Smooth muscle cell (in vitro differentiated cells): ENCODE results near the gene RSPO3. TPM values are rescaled to one million over a fixed set of nuclear protein-coding genes. Genes with fewer than 3 reads are reported as not detected.
A peak's percentile ranks its signal among the peaks of the same experiment; 100 is the strongest.

ENCODE experiments used
- DNase-seq: peaks from one replicate; lab custom pipeline; 2025; ENCODE audit not compliant: unreplicated experiment; lab: John Stamatoyannopoulos, UW
- H2AFZ ChIP-seq: fragments of 200-600 bp; sonication (generic); 2 replicates; pipeline ENCODE4 v1.6.0; 2016; ENCODE audit warnings: antibody characterized with exemption, low read depth, mild to moderate bottlenecking
- H3F3A ChIP-seq: fragments of 200-600 bp; sonication (generic); 2 replicates; pipeline ENCODE4 v1.6.0; 2017; ENCODE audit warnings: antibody characterized with exemption, low read depth
- H3K27ac ChIP-seq: fragments of 200-600 bp; sonication (generic); 2 replicates; pipeline ENCODE4 v1.5.1; 2016; ENCODE audit warnings: low read depth, mild to moderate bottlenecking
- H3K27me3 ChIP-seq: fragments of 200-600 bp; sonication (generic); 2 replicates; pipeline ENCODE4 v1.6.1; 2016; ENCODE audit warnings: low read depth, mild to moderate bottlenecking
- H3K36me3 ChIP-seq: fragments of 200-600 bp; sonication (generic); 2 replicates; pipeline ENCODE4 v1.5.1; 2016; ENCODE audit warnings: low read depth
- H3K4me1 ChIP-seq: fragments of 200-600 bp; sonication (generic); 2 replicates; pipeline ENCODE4 v1.5.1; 2016; ENCODE audit warnings: low read depth
- H3K4me2 ChIP-seq: fragments of 200-600 bp; sonication (generic); 2 replicates; pipeline ENCODE4 v1.6.0; 2016; ENCODE audit warnings: mild to moderate bottlenecking
- H3K4me3 ChIP-seq: fragments of 200-600 bp; sonication (generic); 2 replicates; pipeline ENCODE4 v1.5.1; 2016; ENCODE audit warnings: mild to moderate bottlenecking
- H3K79me2 ChIP-seq: fragments of 200-600 bp; sonication (generic); 2 replicates; pipeline ENCODE4 v1.6.0; 2016; ENCODE audit warnings: low read depth, mild to moderate bottlenecking
- H3K9ac ChIP-seq: fragments of 200-600 bp; sonication (generic); 2 replicates; pipeline ENCODE4 v1.6.0; 2016; ENCODE audit warnings: low read depth
- H3K9me3 ChIP-seq: fragments of 200-600 bp; sonication (generic); replicated peaks from 2 replicates; pipeline ENCODE4 v1.5.1; 2016; ENCODE audit warnings: low read depth
- H4K20me1 ChIP-seq: fragments of 200-600 bp; sonication (generic); 2 replicates; pipeline ENCODE4 v1.6.0; 2016; ENCODE audit warnings: low read depth
- WGBS: methylation state at CpG from one replicate; pipeline ENCODE4 v1.1.7; 2016; ENCODE audit warnings: low lambda C conversion rate; 5-methylcytosine and 5-hydroxymethylcytosine counted together
- polyA plus RNA-seq: library from polyadenylated mRNA; unstranded; fragments of >200 nt; fragmentation: Nextera tagmentation; extraction: Ambion mirVana; gene quantifications from 2 replicates; pipeline ENCODE4 v1.2.1, GENCODE V29; 2016
- total RNA-seq: library from RNA; depleted of rRNA; stranded (reverse); fragments of >200 nt; gene quantifications from 2 replicates; pipeline ENCODE4 v1.2.3, GENCODE V29; 2014
- TF ChIP-seq, protein P1 (sequence below): fragments of 200-600 bp; sonication (generic); IDR thresholded peaks from 2 replicates; pipeline ENCODE4 v1.5.1; 2017; ENCODE audit warnings: borderline replicate concordance, mild to moderate bottlenecking, antibody characterized with exemption; ENCODE audit not compliant: insufficient read depth, poor library complexity, severe bottlenecking

RSPO3 gene
- total and polyA plus RNA-seq, 2 experiments from 2014 or later, result 28.8 to 70.1 TPM

GRCh38 chr6:127107916-127108315 lies 10.6 kb upstream of the RSPO3 start:
- Histone ChIP-seq H3K27ac (no peak overlapping the region), H3K4me1 (peaks cover 6% of the 10 kb centered on the region), H4K20me1 (no peaks in the 10 kb centered on the region), H3F3A (no peaks in the 10 kb centered on the region), H3K4me3 (no peak overlapping the region), H3K27me3 (no peaks in the 10 kb centered on the region), H2AFZ (no peak overlapping the region), H3K36me3 (no peaks in the 10 kb centered on the region), H3K9ac (no peak overlapping the region), H3K4me2 (no peak overlapping the region), H3K79me2 (no peaks in the 10 kb centered on the region), H3K9me3 (no peaks in the 10 kb centered on the region)
- TF ChIP-seq, protein P1, sequence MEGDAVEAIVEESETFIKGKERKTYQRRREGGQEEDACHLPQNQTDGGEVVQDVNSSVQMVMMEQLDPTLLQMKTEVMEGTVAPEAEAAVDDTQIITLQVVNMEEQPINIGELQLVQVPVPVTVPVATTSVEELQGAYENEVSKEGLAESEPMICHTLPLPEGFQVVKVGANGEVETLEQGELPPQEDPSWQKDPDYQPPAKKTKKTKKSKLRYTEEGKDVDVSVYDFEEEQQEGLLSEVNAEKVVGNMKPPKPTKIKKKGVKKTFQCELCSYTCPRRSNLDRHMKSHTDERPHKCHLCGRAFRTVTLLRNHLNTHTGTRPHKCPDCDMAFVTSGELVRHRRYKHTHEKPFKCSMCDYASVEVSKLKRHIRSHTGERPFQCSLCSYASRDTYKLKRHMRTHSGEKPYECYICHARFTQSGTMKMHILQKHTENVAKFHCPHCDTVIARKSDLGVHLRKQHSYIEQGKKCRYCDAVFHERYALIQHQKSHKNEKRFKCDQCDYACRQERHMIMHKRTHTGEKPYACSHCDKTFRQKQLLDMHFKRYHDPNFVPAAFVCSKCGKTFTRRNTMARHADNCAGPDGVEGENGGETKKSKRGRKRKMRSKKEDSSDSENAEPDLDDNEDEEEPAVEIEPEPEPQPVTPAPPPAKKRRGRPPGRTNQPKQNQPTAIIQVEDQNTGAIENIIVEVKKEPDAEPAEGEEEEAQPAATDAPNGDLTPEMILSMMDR, result no peak
- no peak for DNase-seq

DNA sequence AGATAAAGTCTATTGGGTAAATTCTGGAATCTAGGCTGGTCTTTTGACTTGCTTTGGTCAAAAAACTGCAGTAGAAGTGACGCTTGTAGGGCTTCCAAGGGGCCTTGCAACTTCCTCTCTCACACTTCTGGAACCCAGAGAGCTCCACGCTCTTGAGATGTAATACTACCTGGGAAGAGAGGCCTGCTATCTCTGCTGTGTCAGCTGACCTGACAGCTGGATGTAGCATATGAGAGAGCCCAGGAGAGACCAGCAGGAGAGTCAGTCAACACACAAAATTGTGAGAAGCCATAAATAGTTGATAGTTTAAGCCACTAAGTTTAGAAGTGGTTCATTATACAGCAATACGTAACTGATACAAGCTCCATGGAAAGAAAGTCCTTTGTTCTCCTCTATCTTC lies 7.8 kb upstream of the RSPO3 start:
- no peak overlapping the region for H3K4me3 ChIP-seq
- no peaks in the 10 kb centered on the region for H3K27me3 ChIP-seq
- H3K4me2 ChIP-seq, result no peak overlapping the region
- no peak overlapping the region for H2AFZ ChIP-seq
- H4K20me1 ChIP-seq, result no peaks in the 10 kb centered on the region
- no peak overlapping the region for H3K27ac ChIP-seq
- H3K79me2 ChIP-seq, result no peaks in the 10 kb centered on the region
- H3K9ac ChIP-seq, result no peak overlapping the region
- DNase-seq, result no peak
- WGBS, result 97% methylated on average over 3 of the region's 3 CpGs
- H3K4me1 ChIP-seq, result no peaks in the 10 kb centered on the region
- H3F3A ChIP-seq, result no peaks in the 10 kb centered on the region
- no peaks in the 10 kb centered on the region for H3K9me3 ChIP-seq
- TF ChIP-seq, protein P1, result no peak
- no peaks in the 10 kb centered on the region for H3K36me3 ChIP-seq

GRCh38 chr6:127111526-127111925 lies 6.9 kb upstream of the RSPO3 start:
- Histone ChIP-seq H3K79me2 (no peaks in the 10 kb centered on the region), H3K4me1 (no peaks in the 10 kb centered on the region), H3K9me3 (no peaks in the 10 kb centered on the region), H2AFZ (no peak overlapping the region), H3K4me2 (no peak overlapping the region), H3K27ac (no peak overlapping the region), H4K20me1 (no peaks in the 10 kb centered on the region), H3K36me3 (no peaks in the 10 kb centered on the region), H3K9ac (no peak overlapping the region), H3F3A (no peaks in the 10 kb centered on the region), H3K4me3 (no peak overlapping the region), H3K27me3 (no peaks in the 10 kb centered on the region)
- WGBS, result 66% methylated on average over 4 of the region's 4 CpGs
- TF ChIP-seq, protein P1, result no peak
- DNase-seq, result no peak

DNA sequence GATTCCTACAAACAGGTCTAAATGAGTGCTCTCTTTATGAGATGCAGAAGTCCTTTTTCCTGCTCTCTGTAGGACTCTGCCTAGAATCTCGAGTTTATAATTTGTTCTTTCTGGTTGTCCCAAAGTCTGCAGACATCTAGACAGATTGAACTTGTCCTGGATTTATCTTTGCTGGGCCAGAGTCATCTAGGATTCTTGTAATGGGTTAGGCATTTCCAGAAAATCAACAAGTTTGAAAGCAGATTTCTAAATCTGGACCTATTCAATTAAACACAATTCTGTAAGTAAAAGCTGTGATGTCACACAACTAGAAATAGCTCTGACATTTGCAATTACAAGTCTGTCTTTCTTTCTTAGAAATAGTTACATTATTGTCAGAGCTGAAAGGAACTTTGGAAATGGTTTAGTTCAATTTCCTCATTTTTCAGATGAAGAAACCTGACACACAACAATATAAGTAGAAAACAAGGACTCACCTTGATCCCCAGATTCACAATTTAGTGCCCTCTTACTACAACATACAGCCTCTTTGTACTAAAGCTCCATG lies 4.2 kb upstream of the RSPO3 start:
- DNase-seq, result no peak
- Histone ChIP-seq H3K27ac (peak overlapping the region; percentile 31), H4K20me1 (no peaks in the 10 kb centered on the region), H3K4me2 (peak overlapping the region; percentile 92), H3K4me1 (peaks cover 7% of the 10 kb centered on the region), H2AFZ (no peak overlapping the region), H3K9ac (no peak overlapping the region), H3K27me3 (no peaks in the 10 kb centered on the region), H3K36me3 (no peaks in the 10 kb centered on the region), H3K9me3 (no peaks in the 10 kb centered on the region), H3F3A (no peaks in the 10 kb centered on the region), H3K79me2 (peaks cover 7% of the 10 kb centered on the region), H3K4me3 (no peak overlapping the region)
- 36% methylated on average over 1 of the region's 1 CpG for WGBS
- TF ChIP-seq, protein P1, result no peak
